H1 (cell line): ENCODE results near the gene PILRB. TPM values are rescaled to one million over a fixed set of nuclear protein-coding genes. Genes with fewer than 3 reads are reported as not detected.
"Not testable (repeated sequence)": the region's sequence is repeated elsewhere in the genome, so short reads cannot be mapped to it uniquely, and the experiment has no call there.

Experiments used
- CTCF ChIA-PET: fragments of 300-600 bp; sonication (Branson Sonifier 250); formaldehyde crosslinking; loops from one replicate; lab custom pipeline; 2021; ENCODE audit not compliant: partially characterized antibody; lab: Charles Lee
- POLR2A ChIA-PET: fragments of 300-600 bp; sonication (Branson Sonifier 250); formaldehyde crosslinking; loops from one replicate; lab custom pipeline; 2021; ENCODE audit warnings: inconsistent platforms; ENCODE audit not compliant: partially characterized antibody; lab: Charles Lee
- DNase-seq, 2 experiments: peaks; one replicate each; pipeline versions ENCODE4 v3.0.0 to v3.0.0-alpha.2; 2010 to 2022; ENCODE audit warnings: low spot score in 2 of 2, low read depth in 1 of 2, mixed read lengths in 1 of 2
- FAIRE-seq: peaks from 2 replicates; lab custom pipeline; 2011; peaks lifted over from hg19 to GRCh38; lab: Jason Lieb, UNC
- H2AFZ ChIP-seq: 2 replicates; pipeline ENCODE4 v1.8.1; 2012; ENCODE audit warnings: low read length, inconsistent platforms
- H2AK5ac ChIP-seq: 2 replicates; pipeline ENCODE4 v1.6.1; 2013; ENCODE audit warnings: low read depth, low read length
- H2BK120ac ChIP-seq: replicated peaks from 2 replicates; pipeline ENCODE3; 2013; ENCODE audit warnings: low read depth, low read length, inconsistent platforms
- H2BK12ac ChIP-seq: 2 replicates; pipeline ENCODE4 v1.6.1; 2013; ENCODE audit warnings: low read depth, low read length
- H2BK15ac ChIP-seq: 2 replicates; pipeline ENCODE4 v1.6.1; 2013; ENCODE audit warnings: low read length
- H2BK20ac ChIP-seq: 2 replicates; pipeline ENCODE4 v1.6.1; 2013; ENCODE audit warnings: low read length
- H2BK5ac ChIP-seq: 2 replicates; pipeline ENCODE4 v1.6.1; 2013; ENCODE audit warnings: low read depth, low read length
- H3K14ac ChIP-seq: 2 replicates; pipeline ENCODE4 v1.6.1; 2013; ENCODE audit warnings: inconsistent platforms; ENCODE audit not compliant: insufficient read length
- H3K18ac ChIP-seq: 2 replicates; pipeline ENCODE4 v1.6.1; 2013; ENCODE audit warnings: low read length; ENCODE audit errors: extremely low read depth
- H3K23ac ChIP-seq: 2 replicates; pipeline ENCODE4 v1.6.1; 2013; ENCODE audit warnings: inconsistent platforms; ENCODE audit not compliant: insufficient read length
- H3K23me2 ChIP-seq: 2 replicates; pipeline ENCODE4 v1.6.1; 2013; ENCODE audit warnings: low read depth, low read length
- H3K27ac ChIP-seq: 2 replicates; pipeline ENCODE4 v1.6.1; 2011; ENCODE audit warnings: low read depth, low read length, inconsistent platforms
- H3K27me3 ChIP-seq, 4 experiments: replicated peaks in 1 of 4; 1 replicate in 1 of 4; 2 replicates in 3 of 4; pipeline versions ENCODE4 v1.6.1 to v1.8.1; 2011 to 2013; ENCODE audit warnings: low read length in 3 of 4, mild to moderate bottlenecking in 3 of 4, inconsistent platforms in 2 of 4, mixed read lengths in 2 of 4, moderate library complexity in 1 of 4; ENCODE audit not compliant: control insufficient read depth in 3 of 4, insufficient read depth in 3 of 4; ENCODE audit errors: extremely low read depth in 1 of 4
- H3K36me3 ChIP-seq, 4 experiments: 2 replicates each; pipeline versions ENCODE4 v1.6.1 to v1.8.1; 2011 to 2013; ENCODE audit warnings: mild to moderate bottlenecking in 4 of 4, low read length in 3 of 4, moderate library complexity in 2 of 4, control low read depth in 1 of 4, inconsistent platforms in 1 of 4; ENCODE audit not compliant: insufficient read depth in 4 of 4, control insufficient read depth in 2 of 4
- H3K4ac ChIP-seq: replicated peaks from 2 replicates; pipeline ENCODE3; 2013; ENCODE audit warnings: low read length, low read depth, mixed read lengths, inconsistent platforms; ENCODE audit not compliant: insufficient read length
- H3K4me1 ChIP-seq, 4 experiments: replicated peaks in 1 of 4; 1 replicate in 1 of 4; 2 replicates in 3 of 4; pipeline versions ENCODE4 v1.6.1 to v1.8.1; 2011 to 2013; ENCODE audit warnings: low read length in 3 of 4, inconsistent platforms in 2 of 4, mixed read lengths in 1 of 4; ENCODE audit not compliant: insufficient read depth in 4 of 4, control insufficient read depth in 3 of 4
- H3K4me2 ChIP-seq, 2 experiments: 2 replicates each; pipeline versions ENCODE4 v1.6.1 to v1.8.1; 2011 to 2013; ENCODE audit warnings: low read depth in 2 of 2, low read length in 2 of 2, control low read depth in 1 of 2, inconsistent platforms in 1 of 2, mild to moderate bottlenecking in 1 of 2; ENCODE audit not compliant: insufficient read depth in 1 of 2
- H3K4me3 ChIP-seq, 4 experiments: fragments of 200-600, 300-600 bp in 1 of 4; sonication (generic), shearing (Covaris generic), sonication (Bioruptor Twin) in 1 of 4; 2 replicates each; pipeline versions ENCODE4 v1.5.1 to v1.8.1; 2011 to 2016; ENCODE audit warnings: low read length in 4 of 4, low read depth in 3 of 4, control low read depth in 2 of 4, inconsistent platforms in 2 of 4, mild to moderate bottlenecking in 2 of 4, mixed read lengths in 1 of 4, moderate library complexity in 1 of 4; ENCODE audit not compliant: insufficient read depth in 2 of 4; ENCODE audit errors: extremely low read depth in 1 of 4
- H3K56ac ChIP-seq: replicated peaks from 2 replicates; pipeline ENCODE3; 2013; ENCODE audit warnings: low read depth, mild to moderate bottlenecking, mixed read lengths, low read length, inconsistent platforms; ENCODE audit not compliant: insufficient read length
- H3K79me1 ChIP-seq: 2 replicates; pipeline ENCODE4 v1.6.1; 2013; ENCODE audit warnings: low read depth, low read length, control low read depth
- H3K79me2 ChIP-seq, 2 experiments: 2 replicates each; pipeline versions ENCODE4 v1.6.1 to v1.8.1; 2012 to 2013; ENCODE audit warnings: low read length in 2 of 2, mild to moderate bottlenecking in 2 of 2, inconsistent platforms in 1 of 2; ENCODE audit not compliant: insufficient read depth in 2 of 2, control insufficient read depth in 1 of 2
- H3K9ac ChIP-seq, 4 experiments: replicated peaks in 1 of 4; 1 replicate in 1 of 4; 2 replicates in 3 of 4; pipeline versions ENCODE4 v1.6.1 to v1.8.1; 2011 to 2013; ENCODE audit warnings: low read depth in 3 of 4, low read length in 3 of 4, control low read depth in 2 of 4, mild to moderate bottlenecking in 2 of 4, moderate library complexity in 2 of 4, inconsistent platforms in 1 of 4; ENCODE audit errors: extremely low read depth in 1 of 4
- H3K9me3 ChIP-seq, 2 experiments: 2 replicates each; pipeline versions ENCODE4 v1.6.1 to v1.8.1; 2012 to 2013; ENCODE audit warnings: mild to moderate bottlenecking in 2 of 2, moderate library complexity in 2 of 2, control low read depth in 1 of 2, inconsistent platforms in 1 of 2, low read depth in 1 of 2, low read length in 1 of 2, mixed read lengths in 1 of 2; ENCODE audit not compliant: insufficient read depth in 2 of 2
- H4K20me1 ChIP-seq, 2 experiments: replicated peaks in 1 of 2; 2 replicates each; pipeline versions ENCODE3 to v1.8.1; 2011 to 2013; ENCODE audit warnings: inconsistent platforms in 2 of 2, low read length in 2 of 2, mild to moderate bottlenecking in 1 of 2; ENCODE audit not compliant: insufficient read depth in 2 of 2, control insufficient read depth in 1 of 2
- H4K5ac ChIP-seq: 2 replicates; pipeline ENCODE4 v1.6.1; 2013; ENCODE audit warnings: low read length, low read depth, mixed read lengths, inconsistent platforms; ENCODE audit not compliant: insufficient read length
- H4K8ac ChIP-seq: 2 replicates; pipeline ENCODE4 v1.8.0; 2013; ENCODE audit warnings: mild to moderate bottlenecking, moderate library complexity, low read length, inconsistent platforms; ENCODE audit not compliant: insufficient read depth; ENCODE audit errors: extremely low read depth
- H4K91ac ChIP-seq: replicated peaks from 2 replicates; pipeline ENCODE3; 2013; ENCODE audit warnings: low read length, mixed read lengths, inconsistent platforms; ENCODE audit not compliant: insufficient read length
- WGBS, 2 experiments: shearing (Covaris generic) in 1 of 2; methylation state at CpG; one replicate each; pipeline versions ENCODE4 v1.1.6 to v1.1.7; 2013 to 2015; ENCODE audit warnings: low lambda C conversion rate in 2 of 2, mixed read lengths in 2 of 2, inconsistent platforms in 1 of 2, low coverage in 1 of 2, missing lambda C conversion rate in 1 of 2; ENCODE audit not compliant: insufficient replicate concordance in 2 of 2, insufficient coverage in 1 of 2, insufficient read length in 1 of 2; ENCODE audit errors: extremely low coverage in 1 of 2, missing lambda C conversion rate in 1 of 2; 5-methylcytosine and 5-hydroxymethylcytosine counted together
- polyA plus RNA-seq, 7 experiments: library from polyadenylated mRNA; depleted of rRNA in 3 of 7; stranded (reverse) in 5 of 7; unstranded in 2 of 7; fragments of >200 nt in 5 of 7; fragments of 200-250 nt in 2 of 7; gene quantifications; 1 replicate in 5 of 7; 2 replicates in 1 of 7; 4 replicates in 1 of 7; pipeline versions ENCODE4 v1.2.1 to v1.2.3, GENCODE V29; 2011 to 2013; ENCODE audit warnings: missing spikeins in 2 of 7, mixed read lengths in 2 of 7
- total RNA-seq: library from RNA; stranded (reverse); fragmentation: NEBNext Ultra II Directional; extraction: Animal tissue kit (Norgen Biotek cat#: 25700); gene quantifications from 2 replicates; pipeline ENCODE4 v1.2.1, GENCODE V29; 2021

Gene PILRB
- total and polyA plus RNA-seq, 2 of the 8 experiments (the other 6 are each of a cell fraction or from before 2014, with no cell fraction given): 32.2 to 49.9 TPM

- FAIRE-seq, H4K8ac ChIP-seq, H3K79me2 ChIP-seq, H3K9me3 ChIP-seq, H2BK12ac ChIP-seq, CTCF ChIA-PET, H3K4ac ChIP-seq, H3K23me2 ChIP-seq, H3K56ac ChIP-seq, H2AK5ac ChIP-seq, H4K20me1 ChIP-seq, H3K27ac ChIP-seq, DNase-seq, H2BK15ac ChIP-seq, H3K27me3 ChIP-seq, H2BK5ac ChIP-seq, H3K23ac ChIP-seq, H3K79me1 ChIP-seq, H3K14ac ChIP-seq, H3K18ac ChIP-seq, H4K91ac ChIP-seq, H3K4me1 ChIP-seq, H3K4me3 ChIP-seq, POLR2A ChIA-PET, H3K9ac ChIP-seq, H3K4me2 ChIP-seq, H2BK120ac ChIP-seq, H2AFZ ChIP-seq, H4K5ac ChIP-seq, H2BK20ac ChIP-seq: not testable (repeated sequence)
- WGBS, 2 experiments: 97% methylated on average over 7 of the region's 11 CpGs; no CpG with 5 or more reads in 1 of the 2 experiments
- peaks cover 0 to 13% (median 2%) of the 10 kb centered on the region in 4 experiments; a peak in 3 of 8 replicates for H3K36me3 ChIP-seq
These were observed 31.0 kb upstream of the PILRB start for GRCh38 chr7:100326914-100327313.
